Measurements from ENCODE around the gene PPP4R1. TPM values are rescaled to one million over a fixed set of nuclear protein-coding genes. Genes with fewer than 3 reads are reported as not detected.

PPP4R1 gene
- total and polyA plus RNA-seq, 8 donors: 25.9 to 372 (median 40.7) TPM

- TF ChIP-seq CTCF (IDR thresholded peaks at IDR 0.05) (no peak), POLR2AphosphoS5 (IDR thresholded peaks at IDR 0.05) (no peak), EP300 (IDR thresholded peaks at IDR 0.05) (no peak), POLR2A (IDR thresholded peaks at IDR 0.05) (no peak)
- H3K27me3 ChIP-seq: no peaks in the 10 kb centered on the region
- DNase-seq: no peak
- peaks cover 6 to 17% (median 10%) of the 10 kb centered on the region in 4 donors for H3K4me1 ChIP-seq
- no peak overlapping the region for H3K4me3 ChIP-seq
- WGBS, 5 donors: 96 to 99% (median 98%) methylated on average over 3 of the region's 3 CpGs
- peaks cover 58 to 100% (median 99%) of the 10 kb centered on the region in 4 donors for H3K36me3 ChIP-seq
- intact Hi-C loops (cut with DNase I; ENCODE audit: low total_unique reads): no loop called here
- no peaks in the 10 kb centered on the region for H3K9me3 ChIP-seq
- no peak overlapping the region for H3K27ac ChIP-seq
Measured at GRCh38 chr18:9552191-9552590, 62.2 kb downstream of the PPP4R1 start.

GRCh38 chr18:9550429-9550828 is 63.9 kb downstream of the PPP4R1 start:
- peaks cover 57 to 100% (median 100%) of the 10 kb centered on the region in 4 donors for H3K36me3 ChIP-seq
- TF ChIP-seq CTCF (IDR thresholded peaks at IDR 0.05) (no peak), POLR2AphosphoS5 (IDR thresholded peaks at IDR 0.05) (no peak), EP300 (IDR thresholded peaks at IDR 0.05) (no peak), POLR2A (IDR thresholded peaks at IDR 0.05) (no peak)
- peaks cover 6 to 17% (median 15%) of the 10 kb centered on the region in 4 donors for H3K4me1 ChIP-seq
- no peaks in the 10 kb centered on the region for H3K9me3 ChIP-seq
- intact Hi-C loops (cut with DNase I; ENCODE audit: low total_unique reads): no loop called here
- no peak overlapping the region for H3K27ac ChIP-seq
- no peak for DNase-seq
- no peaks in the 10 kb centered on the region for H3K27me3 ChIP-seq
- WGBS, 5 donors: 76 to 92% (median 89%) methylated on average over 4 of the region's 4 CpGs
- no peak overlapping the region for H3K4me3 ChIP-seq

GRCh38 chr18:9549405-9549804 is 65.0 kb downstream of the PPP4R1 start:
- Histone ChIP-seq H3K27me3 (no peaks in the 10 kb centered on the region), H3K27ac (no peak overlapping the region), H3K36me3 (peaks cover 51 to 100% (median 99%) of the 10 kb centered on the region in 4 donors), H3K4me1 (peaks cover 6 to 17% (median 15%) of the 10 kb centered on the region in 4 donors), H3K9me3 (no peaks in the 10 kb centered on the region), H3K4me3 (no peak overlapping the region)
- 86 to 91% (median 89%) methylated on average over 7 of the region's 7 CpGs for WGBS, 5 donors
- TF ChIP-seq CTCF (IDR thresholded peaks at IDR 0.05) (no peak), POLR2A (IDR thresholded peaks at IDR 0.05) (no peak), EP300 (IDR thresholded peaks at IDR 0.05) (no peak), POLR2AphosphoS5 (IDR thresholded peaks at IDR 0.05) (no peak)
- DNase-seq: peak in 1 of 2 donors; percentile 26
- intact Hi-C loops (cut with DNase I; ENCODE audit: low total_unique reads): no loop called here

- WGBS, 5 donors: 76 to 85% (median 77%) methylated on average over 7 of the region's 7 CpGs
- no peak overlapping the region for H3K4me3 ChIP-seq
- peaks cover 42 to 86% (median 83%) of the 10 kb centered on the region in 4 donors for H3K36me3 ChIP-seq
- H3K27me3 ChIP-seq: no peaks in the 10 kb centered on the region
- H3K9me3 ChIP-seq: no peaks in the 10 kb centered on the region
- no peak overlapping the region for H3K27ac ChIP-seq
- intact Hi-C loops (cut with DNase I; ENCODE audit: low total_unique reads): no loop called here
- H3K4me1 ChIP-seq: peaks cover 6 to 17% (median 15%) of the 10 kb centered on the region in 4 donors
- TF ChIP-seq POLR2AphosphoS5 (IDR thresholded peaks at IDR 0.05) (no peak), EP300 (IDR thresholded peaks at IDR 0.05) (no peak), POLR2A (IDR thresholded peaks at IDR 0.05) (no peak), CTCF (IDR thresholded peaks at IDR 0.05) (no peak)
- DNase-seq: no peak
Measured at GRCh38 chr18:9547782-9548181, 66.6 kb downstream of the PPP4R1 start.
